TTC549 (cell line): ENCODE measurements around the gene GMPR.

Experiments used
- FAIRE-seq: peaks from 2 replicates; lab custom pipeline; 2012; peaks lifted over from hg19 to GRCh38; lab: Jason Lieb, UNC

The GMPR gene

GRCh38 chr6:16329233-16329632, 90.8 kb downstream of the GMPR start:
- FAIRE-seq, result no peak

- FAIRE-seq, result no peak
Observed at GRCh38 chr6:16331384-16332174, 93.2 kb downstream of the GMPR start.

- FAIRE-seq, result no peak
Observed at GRCh38 chr6:16332175-16332542, 93.8 kb downstream of the GMPR start.

- FAIRE-seq, result no peak
Observed at GRCh38 chr6:16333580-16333979, 95.2 kb downstream of the GMPR start.

- FAIRE-seq, result no peak
Observed at GRCh38 chr6:16334671-16335070, 96.3 kb downstream of the GMPR start.

GRCh38 chr6:16335176-16335575, 96.8 kb downstream of the GMPR start:
- no peak for FAIRE-seq

- FAIRE-seq, result no peak
Observed at GRCh38 chr6:16336056-16336818, 97.8 kb downstream of the GMPR start.

- FAIRE-seq, result no peak
Observed at GRCh38 chr6:16336911-16337294, 98.5 kb downstream of the GMPR start.

- FAIRE-seq, result no peak
Observed at GRCh38 chr6:16337295-16337975, 99.0 kb downstream of the GMPR start.

- FAIRE-seq, result no peak
Observed at GRCh38 chr6:16338577-16339264, 100.3 kb downstream of the GMPR start.

- FAIRE-seq, result no peak
Observed at GRCh38 chr6:16339265-16339587, 100.8 kb downstream of the GMPR start.

GRCh38 chr6:16343593-16343992, 105.2 kb downstream of the GMPR start:
- no peak for FAIRE-seq

GRCh38 chr6:16344756-16345155, 106.4 kb downstream of the GMPR start:
- FAIRE-seq, result no peak
